Measurements from ENCODE around the gene GVQW3.

Gene GVQW3

DNA sequence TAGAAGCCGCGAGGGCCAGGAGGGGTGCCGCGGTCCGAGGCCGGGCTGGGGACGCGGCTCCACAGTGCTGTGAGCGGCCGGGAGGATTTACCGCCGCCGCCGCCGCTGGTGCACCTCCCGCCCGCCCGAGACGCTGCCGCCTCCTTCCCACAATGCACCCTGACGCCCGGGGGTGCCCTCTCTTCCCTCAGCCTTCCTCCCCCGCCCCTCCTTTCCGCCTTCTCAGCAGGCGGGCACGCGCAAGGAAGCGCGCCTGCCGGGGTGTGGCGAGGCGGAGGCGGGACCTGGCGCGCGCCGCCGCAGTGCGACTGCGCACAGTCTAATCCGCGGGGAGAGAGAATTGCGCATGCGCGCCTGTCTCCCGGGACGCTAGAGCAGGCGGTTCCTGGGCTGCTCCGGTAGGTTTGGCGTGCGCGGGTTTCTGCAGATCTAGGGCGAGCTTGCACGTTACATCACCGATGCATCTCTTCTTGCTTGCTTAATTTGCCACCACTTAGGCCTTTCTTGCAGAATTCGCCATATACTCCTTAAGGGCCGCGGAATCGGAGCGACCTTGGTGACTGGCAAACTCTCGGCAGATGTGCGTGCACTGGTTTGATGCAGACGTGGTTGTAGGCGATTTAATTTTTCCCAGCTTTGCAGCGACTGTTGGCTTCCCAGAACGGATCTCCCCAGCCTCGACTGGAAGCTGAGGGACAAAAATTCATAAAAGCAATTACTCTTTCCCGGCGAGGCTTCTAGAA, at the start of gene GVQW3, which contains the start of gene THAP12:
Gene GVQW3 (plus strand): TSS at position 347 of the 743 bp plus-strand sequence. CDS start 506 bp downstream, outside the sequence.
Gene THAP12 (minus strand): TSS at position 156 of the 743 bp plus-strand sequence. CDS start 296 bp downstream, outside the sequence.
- peak; percentile 93 to 94 for DNase-seq (ENCODE audit: low read depth in 2 of 2)

DNA sequence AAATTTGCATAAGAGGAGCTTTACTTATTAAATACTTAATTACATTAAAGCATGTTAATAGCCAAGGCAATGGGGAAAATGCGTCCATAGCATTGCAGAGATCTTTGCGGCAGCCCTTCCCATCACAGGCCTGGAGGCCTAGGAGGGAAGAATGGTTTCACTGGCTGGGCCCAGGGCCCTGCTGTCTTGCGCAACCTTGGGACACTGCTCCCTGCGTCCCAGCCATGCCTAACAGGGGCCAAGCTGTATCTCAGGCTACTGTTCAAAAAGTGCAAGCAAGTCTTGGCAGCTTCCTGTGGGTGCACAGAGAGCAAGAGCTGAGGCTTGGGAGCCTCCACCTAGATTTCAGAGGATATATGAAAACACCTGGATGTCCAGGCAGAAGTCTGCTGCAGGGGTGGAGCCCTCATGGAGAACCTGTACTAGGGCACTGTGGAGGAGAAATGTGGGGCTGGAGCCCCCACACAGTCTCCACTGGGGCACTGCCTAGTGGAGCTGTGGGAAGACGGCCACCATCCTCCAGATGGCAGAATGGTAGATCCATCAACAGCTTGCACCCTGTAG, 46.2 kb upstream of the GVQW3 start:
- no peak for DNase-seq (ENCODE audit: low read depth in 2 of 2)

DNA sequence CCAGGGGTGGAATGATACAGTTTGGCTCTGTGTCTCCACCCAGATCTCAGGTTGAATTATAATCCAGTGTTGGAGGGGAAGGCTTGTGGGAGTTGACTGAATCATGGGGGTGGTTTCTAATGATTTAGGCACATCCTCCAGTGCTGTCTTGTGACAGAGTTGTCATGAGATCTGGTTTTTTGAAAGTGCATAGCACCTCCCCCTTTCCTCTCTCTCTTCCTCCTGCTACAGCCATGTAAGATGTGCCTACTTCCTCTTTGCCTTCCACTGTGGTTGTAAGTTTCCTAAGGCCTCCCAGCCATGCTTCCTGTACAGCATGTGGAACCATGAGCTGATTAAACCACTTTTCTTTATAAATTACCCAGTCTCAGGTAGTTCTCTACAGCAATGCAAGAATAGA, 45.3 kb upstream of the GVQW3 start:
- no peak for DNase-seq (ENCODE audit: low read depth in 2 of 2)

DNA sequence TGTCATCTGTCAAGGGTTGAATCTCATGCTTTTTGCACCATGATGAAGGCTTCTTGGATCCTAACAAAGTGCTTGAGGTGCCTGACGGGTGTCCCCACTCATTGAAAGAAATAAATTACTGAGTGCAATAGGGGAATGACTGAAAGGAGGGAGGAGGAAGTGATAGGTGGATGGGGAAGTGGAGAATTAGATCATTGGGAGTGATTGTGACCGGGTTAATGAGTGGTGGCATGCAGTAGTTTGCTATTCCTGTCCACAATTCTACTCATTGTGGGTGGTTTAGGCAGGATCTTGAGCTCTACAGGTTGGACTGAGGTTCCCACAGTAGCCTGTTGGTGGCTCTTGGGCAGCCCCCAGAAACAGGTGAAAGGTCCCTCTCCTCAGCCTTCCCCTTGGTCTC, 44.5 kb upstream of the GVQW3 start:
- DNase-seq (ENCODE audit: low read depth in 2 of 2): no peak

DNA sequence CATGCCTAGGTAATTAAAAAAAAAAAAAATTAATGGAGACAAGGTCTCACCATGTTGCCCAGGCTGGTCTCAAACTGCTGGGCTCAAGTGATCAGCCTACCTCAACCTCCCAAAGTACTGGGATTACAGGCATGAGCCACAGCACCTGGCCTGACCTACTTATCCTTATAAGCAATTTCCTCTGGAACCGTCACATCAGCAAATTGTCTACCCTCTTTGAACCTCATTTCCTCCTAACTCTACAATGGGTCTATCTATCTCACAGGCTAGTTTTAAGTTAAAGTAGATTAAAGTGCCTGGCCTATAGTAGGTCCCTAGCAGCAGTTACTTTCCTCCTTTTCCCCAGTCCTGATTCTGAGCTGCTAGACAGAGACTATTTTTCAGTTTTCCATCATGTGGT, 43.7 kb upstream of the GVQW3 start:
- DNase-seq (ENCODE audit: low read depth in 2 of 2): no peak

DNA sequence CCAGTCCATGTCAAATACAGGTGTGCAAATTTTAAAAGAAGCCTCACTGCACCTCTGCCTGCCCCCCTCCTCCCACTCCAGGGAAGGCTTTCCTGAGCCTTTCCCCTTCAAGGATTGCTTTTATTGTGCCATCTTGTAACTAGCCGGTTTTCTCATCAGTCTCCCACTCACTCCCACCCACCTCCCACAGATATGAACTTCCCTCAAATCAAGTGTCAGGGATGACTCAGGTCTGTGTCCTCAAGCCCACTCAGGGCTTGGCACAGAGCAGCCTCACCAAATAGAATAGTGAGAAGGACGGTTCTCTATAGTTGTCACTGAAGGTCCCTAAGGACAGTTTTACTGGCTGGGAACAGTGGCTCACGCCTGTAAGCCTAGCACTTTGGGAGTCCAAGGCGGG, 43.2 kb upstream of the GVQW3 start:
- no peak for DNase-seq (ENCODE audit: low read depth in 2 of 2)

DNA sequence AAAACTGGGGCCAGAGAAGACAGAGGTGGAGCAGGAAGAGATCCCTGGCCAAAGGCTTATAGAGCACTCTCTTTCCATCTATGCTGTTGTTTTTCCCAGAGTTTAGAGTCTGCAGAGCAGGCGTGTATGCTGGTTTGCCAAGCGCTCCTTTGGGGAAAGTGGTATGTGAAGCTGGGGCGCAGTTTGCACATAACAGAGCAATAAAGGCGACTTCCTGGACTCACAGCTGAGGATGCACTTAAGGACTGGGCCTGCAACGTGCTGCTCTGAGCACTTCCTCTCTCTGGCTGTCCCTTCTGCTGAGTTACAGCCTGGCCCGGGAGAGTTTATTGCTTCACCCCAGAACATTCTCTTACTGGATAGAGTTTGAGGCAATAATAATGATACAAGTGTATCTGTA, 41.9 kb upstream of the GVQW3 start:
- no peak for DNase-seq (ENCODE audit: low read depth in 2 of 2)

DNA sequence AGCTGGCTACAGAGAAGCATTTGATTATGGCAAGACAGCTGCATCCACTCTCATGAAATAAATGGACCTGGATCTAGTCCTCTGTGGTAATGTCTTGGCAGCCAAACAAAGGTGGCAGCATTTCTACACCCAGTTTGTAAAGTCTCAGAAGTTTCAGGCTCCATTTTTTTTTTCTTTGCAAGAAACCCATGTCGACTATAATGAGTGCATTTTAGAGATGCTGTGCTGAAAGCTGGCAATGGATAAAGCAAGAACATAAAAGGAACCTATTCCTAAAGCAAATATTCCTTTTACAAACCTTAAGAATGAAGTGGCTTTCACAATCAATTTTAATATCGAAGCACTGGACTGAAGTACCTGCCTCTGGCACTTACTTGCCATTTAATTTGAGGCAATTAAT, 33.7 kb upstream of the GVQW3 start:
- no peak for DNase-seq (ENCODE audit: low read depth in 2 of 2)

DNA sequence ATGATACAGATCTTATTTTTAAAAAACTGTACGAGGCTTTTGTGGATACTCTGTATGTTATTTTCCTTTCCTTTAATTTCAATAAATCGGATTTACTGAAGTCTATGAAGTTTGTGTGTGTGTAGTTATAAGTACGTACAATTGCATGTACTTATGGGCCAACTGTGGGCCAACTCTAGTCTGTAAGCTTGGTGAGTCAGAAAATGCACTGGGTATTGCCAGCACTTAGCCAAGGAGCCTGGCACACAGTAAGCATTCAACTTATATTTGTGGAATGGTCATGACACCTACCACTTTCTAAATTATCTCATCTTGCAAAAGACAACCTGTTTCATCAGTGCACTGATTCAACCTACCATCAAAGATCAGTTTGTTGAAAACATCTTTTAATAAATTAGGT, 32.8 kb upstream of the GVQW3 start:
- no peak for DNase-seq (ENCODE audit: low read depth in 2 of 2)

DNA sequence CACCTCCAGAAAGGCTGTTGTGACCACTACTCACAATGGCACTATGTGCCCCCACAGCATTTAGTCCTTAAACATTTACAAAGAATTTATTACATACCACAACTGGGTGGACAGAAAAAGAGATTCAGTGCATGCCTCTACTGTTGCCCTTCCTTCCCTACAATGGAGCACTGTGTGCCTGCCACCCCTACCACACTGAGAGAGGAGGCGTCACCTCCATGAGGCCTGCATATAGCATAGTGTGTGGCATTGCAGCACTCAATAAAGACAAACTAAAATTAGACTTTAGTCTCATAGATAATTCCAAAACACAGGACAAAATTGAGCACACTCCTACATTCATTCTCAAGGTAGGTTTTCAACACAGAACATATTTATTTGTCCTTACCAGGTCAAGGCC, 26.0 kb upstream of the GVQW3 start:
- DNase-seq (ENCODE audit: low read depth in 2 of 2): no peak

DNA sequence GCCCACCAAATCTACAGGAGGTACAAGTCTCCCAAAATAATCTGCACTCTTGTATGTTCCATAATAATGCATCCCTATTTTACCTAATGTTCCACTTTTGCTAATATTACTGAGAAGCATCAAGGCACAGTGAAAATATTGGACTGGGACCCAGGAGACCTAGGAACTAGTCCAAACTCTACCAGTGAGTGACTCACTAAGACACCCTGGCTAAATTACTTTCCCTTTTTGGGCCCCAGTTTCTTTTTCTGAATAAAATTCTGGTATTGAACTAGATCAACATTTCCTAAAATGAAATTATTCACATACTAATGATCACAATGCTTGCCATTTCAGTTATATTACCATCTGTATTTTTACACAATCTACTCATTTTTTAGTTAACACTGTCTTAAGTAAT, 19.7 kb upstream of the GVQW3 start:
- DNase-seq (ENCODE audit: low read depth in 2 of 2): no peak

DNA sequence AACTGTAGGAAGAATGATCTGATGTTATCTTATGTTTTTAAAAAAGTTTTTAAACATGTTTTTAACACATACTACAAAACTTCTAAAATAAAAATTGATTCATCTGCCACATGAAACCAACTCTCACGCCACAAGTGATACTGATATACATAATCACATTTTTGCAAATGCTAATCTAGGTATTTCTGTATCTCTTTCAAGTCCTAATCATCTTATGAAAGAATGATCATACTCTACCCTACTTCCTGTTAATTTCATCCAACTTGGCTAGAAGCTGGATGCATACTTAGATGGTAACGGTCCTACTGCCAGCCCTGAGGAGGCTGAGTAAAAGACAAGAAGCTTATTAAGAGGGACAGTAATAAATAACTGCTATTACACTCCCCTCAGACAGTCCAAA, 19.3 kb upstream of the GVQW3 start:
- DNase-seq (ENCODE audit: low read depth in 2 of 2): no peak

DNA sequence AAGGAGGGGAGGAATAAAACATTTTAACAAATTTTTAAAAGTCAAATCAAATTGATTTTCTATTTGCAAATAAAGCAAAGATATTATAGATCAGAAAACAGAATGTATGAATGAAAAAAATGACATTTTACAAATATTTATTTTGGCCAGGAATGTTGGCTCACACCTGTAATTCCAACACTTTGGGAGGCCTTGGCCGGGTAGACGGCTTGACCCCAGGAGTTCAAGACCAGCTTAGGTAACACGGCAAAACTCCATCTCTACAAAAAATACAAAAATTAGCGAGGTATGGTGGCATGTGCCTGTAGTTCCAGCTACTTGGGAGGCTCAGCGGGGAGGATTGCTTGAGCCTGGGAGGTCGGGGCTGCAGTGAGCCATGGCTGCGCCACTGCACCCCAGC, 18.4 kb upstream of the GVQW3 start:
- DNase-seq (ENCODE audit: low read depth in 2 of 2): no peak

DNA sequence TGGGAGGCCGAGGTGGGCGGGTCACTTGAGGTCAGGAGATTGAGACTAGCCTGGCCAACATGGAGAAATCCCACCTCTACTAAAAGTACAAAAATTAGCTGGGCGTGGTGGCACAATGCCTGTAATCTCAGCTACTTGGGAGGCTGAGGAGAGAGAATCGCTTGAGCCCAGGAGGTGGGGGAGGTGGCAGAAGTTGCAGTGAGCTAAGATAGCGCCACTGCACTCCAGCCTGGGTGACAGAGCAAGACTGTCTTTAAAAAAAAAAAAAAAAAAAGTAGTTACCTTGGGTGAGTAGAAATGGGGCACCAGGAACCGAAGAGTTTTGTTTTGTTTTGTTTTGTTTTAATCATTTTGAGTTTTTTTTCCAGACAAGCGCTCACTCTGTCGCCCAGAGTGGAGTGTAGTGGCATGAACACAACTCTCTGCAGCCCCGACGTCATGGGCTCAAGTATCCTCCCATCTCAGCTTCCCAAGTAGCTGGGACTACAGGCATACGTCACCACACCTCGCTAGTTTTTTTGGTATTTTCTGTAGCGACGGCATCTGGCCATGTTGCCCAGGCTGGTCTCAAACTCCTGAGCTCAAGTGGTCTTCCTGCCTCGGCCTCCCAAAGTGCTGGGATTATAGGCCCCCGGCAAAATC, 16.0 kb upstream of the GVQW3 start:
- DNase-seq (ENCODE audit: low read depth in 2 of 2): no peak

DNA sequence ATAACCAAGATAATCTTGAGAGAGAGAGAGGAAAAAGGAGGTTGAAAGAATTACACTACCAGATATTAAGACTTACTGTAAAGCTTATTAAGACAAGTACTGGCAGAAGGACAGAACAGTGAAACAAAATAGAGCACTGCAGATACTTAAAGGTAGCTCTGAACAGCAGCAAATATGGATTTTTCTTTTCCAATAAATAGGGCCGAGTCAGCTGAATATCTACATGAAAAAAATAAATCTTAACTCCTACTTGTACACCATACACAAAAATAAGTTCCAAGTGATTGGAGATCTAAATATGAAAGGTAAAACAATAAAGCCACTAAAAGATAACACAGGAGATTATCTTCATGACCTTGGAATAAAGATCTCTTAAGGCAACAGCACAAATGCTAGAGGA, 12.6 kb upstream of the GVQW3 start:
- DNase-seq (ENCODE audit: low read depth in 2 of 2): no peak

DNA sequence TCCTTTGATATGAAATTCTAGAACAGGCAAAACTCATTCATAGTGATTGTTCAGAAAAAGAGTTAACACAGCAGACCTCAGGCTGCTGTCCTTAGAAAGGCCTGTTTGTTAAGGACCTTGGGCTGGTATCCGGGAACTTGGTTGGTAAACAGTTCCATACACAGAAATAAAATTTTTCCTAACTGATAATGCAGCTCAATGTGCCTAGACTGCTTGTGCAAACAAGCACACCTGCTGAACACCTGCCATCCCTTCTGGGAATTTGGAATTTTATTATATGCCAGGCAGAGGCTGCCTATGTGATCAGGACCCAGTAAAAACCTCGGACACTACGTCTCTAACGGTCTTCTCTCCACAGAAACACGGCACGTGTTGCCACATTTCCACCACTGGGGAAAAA, 11.7 kb upstream of the GVQW3 start:
- DNase-seq (ENCODE audit: low read depth in 2 of 2): no peak

DNA sequence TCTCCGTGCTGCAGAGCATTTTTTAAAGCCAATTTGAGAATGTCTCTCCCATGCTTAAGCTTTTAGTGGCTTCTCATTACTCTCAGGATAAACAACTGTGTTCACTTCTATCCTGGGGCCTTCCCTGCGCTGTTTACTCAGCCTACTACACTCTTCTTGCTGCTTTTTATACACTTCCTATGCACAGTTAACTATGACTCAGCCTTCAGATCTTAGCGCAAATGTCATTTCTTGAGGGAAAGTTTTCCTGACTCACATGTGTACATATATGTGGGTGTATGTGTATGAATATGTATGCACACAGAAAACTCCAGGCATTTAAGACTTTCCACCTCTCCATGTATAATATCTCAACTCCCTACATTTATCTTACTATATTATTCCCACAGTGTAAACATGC, 10.0 kb upstream of the GVQW3 start:
- DNase-seq (ENCODE audit: low read depth in 2 of 2): no peak

DNA sequence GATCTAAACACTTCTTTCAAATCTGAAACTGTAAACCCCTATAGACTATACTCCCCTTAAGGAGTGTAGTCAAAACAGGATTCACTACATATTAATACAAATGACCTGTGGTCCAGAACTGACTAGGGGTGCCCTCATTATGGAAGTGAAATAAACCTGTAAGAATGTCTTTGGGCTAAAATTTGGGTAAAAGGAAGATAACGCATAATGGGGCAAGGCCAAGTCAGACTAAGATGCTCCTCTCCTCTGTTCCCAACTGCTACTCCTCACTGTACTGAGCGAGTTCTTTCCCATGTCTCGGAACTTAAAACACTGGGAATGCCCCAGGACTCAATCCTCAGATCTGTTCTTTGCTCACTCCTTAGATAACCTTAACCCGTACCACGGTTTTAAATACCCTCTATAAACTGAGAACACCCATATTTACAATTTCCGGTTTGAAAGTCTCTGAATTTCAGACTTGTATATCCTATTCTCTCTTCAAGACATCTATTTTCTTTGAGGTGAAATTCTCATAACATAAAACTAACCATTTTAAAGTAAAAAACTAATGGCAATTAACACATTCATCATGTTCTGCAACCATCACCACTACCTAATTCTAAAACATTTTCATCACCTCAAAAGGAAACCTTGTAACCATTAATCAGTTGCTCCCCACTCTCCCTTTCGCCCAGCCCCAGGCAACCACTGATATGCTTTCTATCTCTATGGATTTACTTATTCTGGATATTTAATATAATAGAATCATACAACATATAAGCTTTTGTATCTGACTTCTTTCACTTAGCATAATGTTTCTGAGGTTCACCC, 4.2 kb upstream of the GVQW3 start:
- no peak for DNase-seq (ENCODE audit: low read depth in 2 of 2)

DNA sequence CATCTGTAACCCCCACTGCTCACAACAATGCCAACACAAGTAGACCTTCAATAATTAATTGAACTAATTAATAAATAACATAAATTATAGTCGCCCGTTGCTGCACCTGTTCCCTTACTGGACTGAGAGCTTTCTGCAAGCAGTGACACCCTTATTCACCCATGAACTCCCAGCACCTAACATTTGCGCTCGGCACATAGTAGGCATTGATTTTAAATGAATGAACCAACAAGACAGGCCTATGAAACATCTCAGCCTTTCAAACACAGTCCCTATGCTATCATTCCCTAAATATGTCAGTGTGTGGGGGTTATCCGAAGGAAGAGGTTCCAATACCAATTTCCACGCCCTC, 1.3 kb upstream of the GVQW3 start:
- no peak for DNase-seq (ENCODE audit: low read depth in 2 of 2)

DNA sequence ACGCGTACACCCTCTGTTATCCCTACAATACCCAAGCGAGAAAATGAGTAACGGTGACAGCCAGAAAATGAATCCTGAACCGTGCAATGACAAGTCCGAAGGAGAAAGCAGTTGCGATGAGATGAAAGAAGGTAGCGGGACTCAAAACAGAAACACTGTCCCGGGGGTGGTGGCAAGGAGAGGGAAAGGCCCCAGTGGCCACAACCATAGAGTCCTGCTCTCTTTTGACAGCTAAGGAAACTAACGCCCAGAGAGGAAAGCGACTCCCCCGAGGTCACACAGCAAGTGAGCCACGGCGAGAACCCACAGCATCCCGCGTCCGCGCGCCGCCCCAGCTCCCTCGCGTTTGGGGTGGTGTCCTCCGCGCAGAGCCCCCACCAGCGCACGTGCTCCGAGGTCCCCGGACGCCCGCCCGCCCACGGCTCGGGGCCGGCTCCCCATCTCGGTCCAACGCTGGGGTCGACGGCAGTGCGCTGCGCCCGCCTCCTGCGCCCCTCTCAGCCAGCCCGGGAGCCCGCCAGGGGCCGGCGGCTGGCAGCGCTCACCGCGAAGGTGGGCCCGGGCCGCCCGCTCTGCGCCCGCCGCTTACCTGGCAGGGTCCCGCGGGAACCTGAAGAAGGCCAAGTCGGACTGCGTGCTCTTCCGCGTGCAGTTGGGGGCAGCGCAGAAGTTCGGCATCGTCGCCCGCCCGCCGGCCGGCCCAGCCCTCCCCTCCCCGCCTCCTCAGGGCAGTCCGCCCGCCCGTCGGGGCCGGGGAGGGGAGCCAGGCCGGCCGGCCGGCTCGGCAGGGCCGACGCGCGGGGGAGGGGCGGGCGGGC, 755 bp upstream of the GVQW3 start:
- peak; percentile 24 to 26 for DNase-seq (ENCODE audit: low read depth in 2 of 2)

DNA sequence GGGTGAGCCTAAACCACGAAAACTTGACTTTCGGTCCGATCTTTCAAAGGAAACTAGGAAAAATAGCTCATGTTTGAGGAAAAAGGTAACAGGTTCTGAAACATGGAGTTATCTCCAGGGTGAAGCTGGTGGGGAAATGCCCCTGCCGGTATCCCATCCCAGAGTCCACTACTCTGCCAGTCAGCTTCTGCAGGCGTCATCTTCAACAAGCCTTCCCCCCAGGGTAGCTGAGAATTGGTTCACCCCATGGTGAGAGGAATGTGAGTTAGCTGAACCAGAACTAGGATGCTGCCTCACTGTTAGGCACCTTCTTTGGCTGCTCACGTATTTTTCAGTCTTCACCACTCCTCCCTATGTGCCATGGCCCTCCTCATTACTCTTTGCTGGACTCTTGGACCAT, 1.1 kb downstream of the GVQW3 start:
- DNase-seq (ENCODE audit: low read depth in 2 of 2): no peak

DNA sequence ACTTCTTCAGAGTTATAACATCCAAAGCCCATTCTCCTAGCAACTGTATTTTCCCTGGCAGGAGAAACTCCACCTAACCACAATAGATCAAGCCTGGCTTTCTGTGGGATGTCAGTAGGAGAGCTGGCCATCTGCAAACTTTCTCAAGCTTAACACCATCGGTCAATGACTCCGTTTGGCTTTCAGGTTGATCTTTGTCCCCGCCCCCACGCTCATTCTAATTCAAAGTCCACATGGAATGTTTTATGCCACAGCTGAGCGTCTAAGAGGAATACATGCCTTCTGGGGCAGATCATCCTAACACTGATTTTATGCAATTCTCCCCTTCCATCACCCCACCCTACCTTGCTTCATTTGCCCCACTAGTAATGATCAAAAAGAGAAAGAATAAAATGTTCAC, 4.8 kb downstream of the GVQW3 start:
- DNase-seq (ENCODE audit: low read depth in 2 of 2): no peak
